ENCODE measurements around the gene KYNU.
"Not testable (repeated sequence)": the region's sequence is repeated elsewhere in the genome, so short reads cannot be mapped to it uniquely, and the experiment has no call there.

Gene KYNU

GRCh38 chr2:142915502-142915901, 38.0 kb downstream of the KYNU start:
- no peak for DNase-seq (ENCODE audit: low read depth)

GRCh38 chr2:142918624-142919023, 41.2 kb downstream of the KYNU start:
- no peak for DNase-seq (ENCODE audit: low read depth)

GRCh38 chr2:142920571-142920970, 43.1 kb downstream of the KYNU start:
- no peak for DNase-seq (ENCODE audit: low read depth)

- no peak for DNase-seq (ENCODE audit: low read depth)
Observed at GRCh38 chr2:142926445-142926844, 49.0 kb downstream of the KYNU start.

GRCh38 chr2:142930835-142931398, 53.5 kb downstream of the KYNU start:
- no peak for DNase-seq (ENCODE audit: low read depth)

GRCh38 chr2:142933916-142934315, 56.5 kb downstream of the KYNU start:
- no peak for DNase-seq (ENCODE audit: low read depth)

GRCh38 chr2:142935563-142936089, 58.2 kb downstream of the KYNU start:
- no peak for DNase-seq (ENCODE audit: low read depth)

GRCh38 chr2:142936629-142937028, 59.2 kb downstream of the KYNU start:
- no peak for DNase-seq (ENCODE audit: low read depth)

- no peak for DNase-seq (ENCODE audit: low read depth)
Observed at GRCh38 chr2:142937347-142937746, 59.9 kb downstream of the KYNU start.

- DNase-seq (ENCODE audit: low read depth): no peak
Observed at GRCh38 chr2:142938240-142938639, 60.8 kb downstream of the KYNU start.

GRCh38 chr2:142940606-142941223, 63.3 kb downstream of the KYNU start:
- no peak for DNase-seq (ENCODE audit: low read depth)

- no peak for DNase-seq (ENCODE audit: low read depth)
Observed at GRCh38 chr2:142942690-142943089, 65.2 kb downstream of the KYNU start.

GRCh38 chr2:142944264-142944663, 66.8 kb downstream of the KYNU start:
- no peak for DNase-seq (ENCODE audit: low read depth)

GRCh38 chr2:142944721-142945120, 67.3 kb downstream of the KYNU start:
- no peak for DNase-seq (ENCODE audit: low read depth)

- DNase-seq (ENCODE audit: low read depth): no peak
Observed at GRCh38 chr2:142946941-142947340, 69.5 kb downstream of the KYNU start.

- DNase-seq (ENCODE audit: low read depth): not testable (repeated sequence)
Observed at GRCh38 chr2:142948723-142949122, 71.3 kb downstream of the KYNU start.

GRCh38 chr2:142950323-142950722, 72.9 kb downstream of the KYNU start:
- DNase-seq (ENCODE audit: low read depth): not testable (repeated sequence)

- no peak for DNase-seq (ENCODE audit: low read depth)
Observed at GRCh38 chr2:142951190-142952007, 73.9 kb downstream of the KYNU start.

- no peak for DNase-seq (ENCODE audit: low read depth)
Observed at GRCh38 chr2:142952018-142952417, 74.6 kb downstream of the KYNU start.

GRCh38 chr2:142952793-142953494, 75.5 kb downstream of the KYNU start:
- DNase-seq (ENCODE audit: low read depth): no peak

GRCh38 chr2:142954493-142954892, 77.0 kb downstream of the KYNU start:
- DNase-seq (ENCODE audit: low read depth): no peak

GRCh38 chr2:142957144-142957543, 79.7 kb downstream of the KYNU start:
- no peak for DNase-seq (ENCODE audit: low read depth)
